Activated CD4-positive, alpha-beta memory T cell treated with anti-CD3 and anti-CD28 coated beads for 36 hours (primary cell): ENCODE measurements around the gene M1AP. TPM values are rescaled to one million over a fixed set of nuclear protein-coding genes. Genes with fewer than 3 reads are reported as not detected.

Source experiments
- CTCF ChIA-PET: fragments of 350-600 bp; sonication (Branson Sonifier 250); formaldehyde crosslinking; loops from one replicate; lab custom pipeline; 2021; ENCODE audit warnings: antibody characterized with exemption, inconsistent platforms; lab: Charles Lee
- POLR2A ChIA-PET: fragments of 350-600 bp; sonication (Branson Sonifier 250); formaldehyde crosslinking; loops from one replicate; lab custom pipeline; 2021; ENCODE audit warnings: antibody characterized with exemption; lab: Charles Lee
- DNase-seq: peaks from one replicate; pipeline ENCODE4 v3.0.0-alpha.2; 2020
- H3K27ac Mint-ChIP-seq: one replicate; pipeline ENCODE4 v1.8.0; 2021; ENCODE audit warnings: mixed read lengths
- H3K27me3 Mint-ChIP-seq: one replicate; pipeline ENCODE4 v1.8.0; 2021; ENCODE audit warnings: mixed read lengths
- H3K36me3 Mint-ChIP-seq: one replicate; pipeline ENCODE4 v1.8.0; 2021; ENCODE audit warnings: mixed read lengths
- H3K4me1 Mint-ChIP-seq: one replicate; pipeline ENCODE4 v1.8.0; 2021; ENCODE audit warnings: low read depth, mixed read lengths
- H3K4me3 Mint-ChIP-seq: one replicate; pipeline ENCODE4 v1.8.0; 2021; ENCODE audit warnings: mild to moderate bottlenecking, mixed read lengths
- H3K9me3 Mint-ChIP-seq: one replicate; pipeline ENCODE4 v1.8.0; 2021; ENCODE audit warnings: mixed read lengths
- intact Hi-C: fragments of 100-400 bp; cut with micrococcal nuclease; formaldehyde crosslinking; loops from one replicate; pipeline ENCODE4 v1.15.1; 2023
- total RNA-seq, 2 experiments: library from RNA; stranded (reverse); gene quantifications; one replicate each; pipeline ENCODE4 v1.2.3, GENCODE V29; 2021

Gene M1AP
- total RNA-seq, 2 experiments from 2014 or later: not detected

DNA sequence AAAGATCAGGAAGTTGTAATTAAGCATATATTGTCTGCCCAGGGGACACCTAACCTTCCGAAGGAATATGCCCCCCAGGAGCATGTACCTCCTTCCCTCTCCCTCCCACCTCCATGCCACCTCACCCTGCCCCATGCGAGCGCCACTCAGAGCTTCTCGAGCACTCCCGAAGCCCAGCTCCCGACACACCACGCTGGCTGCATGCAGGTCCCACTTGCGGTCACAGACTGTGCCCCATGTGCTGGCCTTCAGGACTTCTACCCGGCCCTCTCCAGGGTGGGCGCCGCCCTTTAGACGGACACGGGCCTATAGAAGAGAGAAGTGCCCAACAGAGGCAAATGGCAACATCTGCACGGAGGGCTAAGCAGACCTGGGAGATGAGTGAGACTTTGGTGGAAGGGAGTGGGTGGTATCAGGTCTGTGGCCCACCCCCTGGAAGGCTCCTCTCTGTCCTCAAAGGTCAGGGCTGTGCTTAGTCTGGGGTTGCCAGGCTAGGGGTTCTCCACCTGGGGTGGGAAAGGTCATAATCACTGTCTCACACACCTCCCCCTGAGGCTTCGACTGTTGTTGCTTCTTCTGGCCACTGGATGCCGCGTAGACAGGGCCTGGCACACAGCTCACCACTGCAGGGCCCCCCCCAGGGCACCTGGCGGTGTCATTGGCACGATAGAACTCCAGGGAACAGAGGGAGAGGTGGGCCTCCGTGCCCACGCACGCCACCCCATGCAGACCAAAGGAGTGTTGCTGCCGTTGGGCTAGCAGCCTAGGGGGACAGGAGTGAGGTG, 111.8 kb downstream of the M1AP start:
- Mint-ChIP-seq H3K4me3 (no peak overlapping the region), H3K27me3 (peaks cover 18% of the 10 kb centered on the region), H3K27ac (no peak overlapping the region), H3K4me1 (peaks cover 11% of the 10 kb centered on the region), H3K9me3 (no peaks in the 10 kb centered on the region), H3K36me3 (peaks cover 21% of the 10 kb centered on the region)
- ChIA-PET POLR2A (no interaction called here), CTCF (no interaction called here)
- DNase-seq: no peak
- intact Hi-C loops: no loop called here

DNA sequence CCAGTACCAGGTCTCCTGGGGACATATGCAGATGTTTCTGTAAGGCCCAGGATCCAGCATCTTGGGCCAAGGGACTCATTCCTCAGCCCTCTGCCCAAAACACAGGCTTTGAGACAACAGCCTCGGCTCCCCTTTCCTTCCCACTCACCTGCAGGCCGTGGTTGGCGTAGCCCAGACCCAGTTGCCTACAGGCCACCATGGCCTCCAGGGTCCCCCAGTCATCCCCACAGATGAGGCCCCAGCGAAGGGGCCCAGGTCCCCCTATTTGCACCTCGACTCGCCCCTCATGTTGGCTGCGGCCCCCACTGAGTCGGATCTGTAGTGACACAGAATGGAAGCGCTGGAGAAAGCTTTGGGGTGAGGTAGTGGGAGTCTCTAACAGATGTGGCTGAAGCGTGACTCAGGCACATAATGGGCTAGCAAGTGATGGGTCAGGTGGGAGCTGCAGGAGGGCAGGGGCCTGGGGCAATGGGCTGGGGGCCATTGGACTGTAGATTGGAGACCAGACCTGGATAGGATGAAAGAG, 112.6 kb downstream of the M1AP start:
- H3K9me3 Mint-ChIP-seq: no peaks in the 10 kb centered on the region
- H3K4me1 Mint-ChIP-seq: peaks cover 19% of the 10 kb centered on the region
- intact Hi-C loops: no loop called here
- H3K27me3 Mint-ChIP-seq: peaks cover 15% of the 10 kb centered on the region
- DNase-seq: no peak
- H3K4me3 Mint-ChIP-seq: no peak overlapping the region
- ChIA-PET CTCF (no interaction called here), POLR2A (no interaction called here)
- peaks cover 28% of the 10 kb centered on the region for H3K36me3 Mint-ChIP-seq
- no peak overlapping the region for H3K27ac Mint-ChIP-seq

DNA sequence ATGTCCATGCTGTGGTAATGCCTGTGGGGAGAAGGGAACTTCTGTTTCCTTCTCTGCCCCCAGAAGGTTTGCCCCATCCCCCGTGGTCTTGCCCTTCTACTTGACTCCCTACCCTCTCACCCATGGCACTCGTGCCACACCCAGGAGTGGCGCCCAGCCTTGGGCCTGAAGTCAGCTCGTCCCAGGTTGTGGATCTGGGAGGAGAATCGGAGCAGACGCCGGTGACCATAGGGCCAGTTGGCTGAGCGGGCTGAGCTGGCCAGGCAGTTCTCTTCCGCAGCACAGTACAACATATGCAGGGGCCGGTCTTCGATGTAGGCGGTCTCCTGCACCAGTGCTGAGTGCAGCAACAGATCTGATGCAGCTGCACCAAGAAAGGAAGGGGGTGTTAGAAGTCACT, 113.7 kb downstream of the M1AP start:
- DNase-seq: no peak
- ChIA-PET POLR2A (no interaction called here), CTCF (no interaction called here)
- Mint-ChIP-seq H3K4me3 (no peak overlapping the region), H3K27ac (no peak overlapping the region), H3K9me3 (no peaks in the 10 kb centered on the region), H3K36me3 (peaks cover 30% of the 10 kb centered on the region), H3K4me1 (peaks cover 20% of the 10 kb centered on the region), H3K27me3 (peaks cover 15% of the 10 kb centered on the region)
- intact Hi-C loops: loop anchor here (5.0 kb wide), 2 partner anchors 37 to 38 kb away; partner anchors contain the start of gene LBX2

DNA sequence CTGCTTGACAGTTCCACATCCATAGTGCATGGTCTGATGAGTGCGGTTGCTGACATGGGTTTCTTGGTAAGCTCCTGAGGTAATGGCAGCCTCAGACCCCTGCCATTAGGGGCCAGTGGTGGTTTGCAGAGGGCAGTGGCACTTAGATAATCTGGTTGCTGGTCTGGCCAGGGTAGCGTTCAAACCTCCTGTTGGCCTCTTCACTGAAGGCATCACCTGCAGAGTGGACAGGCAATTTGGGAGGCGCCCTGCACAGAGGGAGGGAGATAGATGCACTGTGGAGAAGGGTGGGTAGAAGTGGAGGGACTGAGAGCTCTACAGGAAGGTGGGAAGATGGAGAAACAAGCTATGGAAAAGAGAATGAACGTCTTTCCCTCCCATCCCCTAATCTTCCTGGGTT, 114.7 kb downstream of the M1AP start:
- ChIA-PET CTCF (interaction anchor here (1.1 to 1.8 kb wide), 3 partner anchors 11 to 284 kb away, joined by 3 to 9 read pairs (median 7); no protein-coding TSS in a partner anchor), POLR2A (no interaction called here)
- Mint-ChIP-seq H3K36me3 (peaks cover 34% of the 10 kb centered on the region), H3K27ac (no peak overlapping the region), H3K4me1 (peaks cover 25% of the 10 kb centered on the region), H3K27me3 (peaks cover 8% of the 10 kb centered on the region), H3K4me3 (no peak overlapping the region), H3K9me3 (no peaks in the 10 kb centered on the region)
- no peak for DNase-seq
- intact Hi-C loops: loop anchor here (5.0 kb wide), 2 partner anchors 36 to 39 kb away; partner anchors contain the start of gene LBX2

DNA sequence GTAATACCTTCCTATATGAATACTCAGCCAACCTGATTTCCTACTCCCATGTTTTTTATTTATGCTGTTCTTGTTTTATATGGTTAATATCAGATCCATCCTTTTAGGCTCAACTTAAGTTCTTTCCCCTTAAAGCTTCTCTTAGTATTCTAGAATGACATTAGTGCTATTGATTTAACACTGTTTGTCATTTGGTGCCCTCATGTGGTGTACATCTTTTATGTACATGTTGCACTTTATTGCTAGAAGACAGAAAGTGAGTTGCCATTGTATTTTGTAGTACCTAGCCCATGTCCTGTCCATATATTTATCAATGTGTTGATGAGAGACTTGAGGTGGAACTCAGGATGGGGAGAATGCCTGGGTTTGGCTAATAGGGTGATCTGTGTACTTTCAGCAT, 115.9 kb downstream of the M1AP start:
- Mint-ChIP-seq H3K27me3 (no peaks in the 10 kb centered on the region), H3K36me3 (peaks cover 46% of the 10 kb centered on the region), H3K4me1 (peaks cover 37% of the 10 kb centered on the region), H3K9me3 (no peaks in the 10 kb centered on the region), H3K27ac (peak overlapping the region; percentile 11), H3K4me3 (peak overlapping the region; percentile 5)
- ChIA-PET CTCF (interaction anchor here (0.8 to 5.3 kb wide), 12 partner anchors 12 to 282 kb away, joined by 3 to 66 read pairs (median 7); partner anchors contain the start of genes CCDC142, MOGS, TLX2 and TTC31), POLR2A (interaction anchor here (0.9 to 4.4 kb wide), 4 partner anchors 13 to 74 kb away, joined by 3 to 31 read pairs (median 9); partner anchors contain the start of genes CCDC142, TTC31 and WBP1)
- intact Hi-C loops: loop anchor here (1.0 to 5.0 kb wide), 3 partner anchors 35 to 282 kb away; partner anchors contain the start of gene LBX2
- DNase-seq: no peak

DNA sequence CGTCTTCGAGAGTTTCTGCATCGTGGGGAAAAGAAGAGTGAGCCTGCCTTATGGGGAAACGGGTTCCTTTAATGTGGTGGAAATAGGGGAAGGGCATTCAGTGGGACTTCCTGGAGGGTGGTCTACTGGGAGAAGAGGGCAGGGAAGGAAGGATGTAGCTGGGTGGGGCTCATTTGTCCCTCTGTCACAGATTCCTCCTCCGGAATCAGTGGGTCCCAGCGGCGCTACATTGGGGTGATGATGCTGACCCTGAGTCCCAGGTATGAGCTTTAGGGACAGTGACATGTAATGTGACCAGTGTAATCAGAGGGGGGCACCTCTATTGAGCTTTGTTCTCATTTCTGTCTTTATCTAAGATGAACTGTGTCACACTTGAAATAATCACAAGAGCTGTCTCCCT, 116.5 kb downstream of the M1AP start:
- H3K4me1 Mint-ChIP-seq: peaks cover 37% of the 10 kb centered on the region
- POLR2A ChIA-PET: interaction anchor here (0.9 to 4.4 kb wide), 6 partner anchors 14 to 73 kb away, joined by 3 to 31 read pairs (median 4); partner anchors contain the start of genes CCDC142, DOK1, TTC31 and WBP1
- intact Hi-C loops: loop anchor here (1.0 to 5.0 kb wide), 3 partner anchors 34 to 281 kb away; partner anchors contain the start of gene LBX2
- H3K27ac Mint-ChIP-seq: peak overlapping the region; percentile 91
- H3K9me3 Mint-ChIP-seq: no peaks in the 10 kb centered on the region
- peaks cover 51% of the 10 kb centered on the region for H3K36me3 Mint-ChIP-seq
- DNase-seq: no peak
- H3K4me3 Mint-ChIP-seq: peak overlapping the region; percentile 98
- CTCF ChIA-PET: interaction anchor here (0.8 to 5.3 kb wide), 12 partner anchors 13 to 282 kb away, joined by 3 to 66 read pairs (median 7); partner anchors contain the start of genes CCDC142, MOGS, TLX2 and TTC31
- H3K27me3 Mint-ChIP-seq: no peaks in the 10 kb centered on the region

DNA sequence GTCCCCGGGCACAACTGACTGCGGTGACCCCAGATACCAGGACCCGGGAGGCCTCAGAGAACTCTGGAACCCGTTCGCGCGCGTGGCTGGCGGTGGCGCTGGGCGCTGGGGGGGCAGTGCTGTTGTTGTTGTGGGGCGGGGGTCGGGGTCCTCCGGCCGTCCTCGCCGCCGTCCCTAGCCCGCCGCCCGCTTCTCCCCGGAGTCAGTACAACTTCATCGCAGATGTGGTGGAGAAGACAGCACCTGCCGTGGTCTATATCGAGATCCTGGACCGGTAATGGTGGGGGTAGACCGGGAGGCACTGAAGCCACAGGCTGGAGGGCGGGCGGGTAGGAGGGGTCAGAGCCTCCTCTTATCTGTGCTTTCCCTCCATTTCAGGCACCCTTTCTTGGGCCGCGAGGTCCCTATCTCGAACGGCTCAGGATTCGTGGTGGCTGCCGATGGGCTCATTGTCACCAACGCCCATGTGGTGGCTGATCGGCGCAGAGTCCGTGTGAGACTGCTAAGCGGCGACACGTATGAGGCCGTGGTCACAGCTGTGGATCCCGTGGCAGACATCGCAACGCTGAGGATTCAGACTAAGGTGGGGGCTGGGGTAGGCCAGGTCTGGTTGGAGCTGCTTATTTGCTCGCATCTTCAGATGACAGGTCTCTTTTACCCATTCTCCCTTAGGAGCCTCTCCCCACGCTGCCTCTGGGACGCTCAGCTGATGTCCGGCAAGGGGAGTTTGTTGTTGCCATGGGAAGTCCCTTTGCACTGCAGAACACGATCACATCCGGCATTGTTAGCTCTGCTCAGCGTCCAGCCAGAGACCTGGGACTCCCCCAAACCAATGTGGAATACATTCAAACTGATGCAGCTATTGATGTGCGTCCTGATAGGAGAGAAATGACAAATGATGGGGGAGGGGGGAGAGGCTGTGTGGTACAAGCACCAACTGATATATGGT, 117.6 kb downstream of the M1AP start:
- H3K27ac Mint-ChIP-seq: peak overlapping the region; percentile 91
- CTCF ChIA-PET: interaction anchor here (1.4 to 5.3 kb wide), 6 partner anchors 21 to 73 kb away, joined by 3 to 66 read pairs (median 14); partner anchors contain the start of genes CCDC142, MOGS, TTC31 and WBP1
- POLR2A ChIA-PET: interaction anchor here (0.8 to 4.4 kb wide), 9 partner anchors 21 to 75 kb away, joined by 4 to 31 read pairs (median 5); partner anchors contain the start of genes CCDC142, DOK1, INO80B and MRPL53
- H3K4me3 Mint-ChIP-seq: peak overlapping the region; percentile 98
- H3K27me3 Mint-ChIP-seq: no peaks in the 10 kb centered on the region
- peaks cover 39% of the 10 kb centered on the region for H3K4me1 Mint-ChIP-seq
- peak; percentile 80 for DNase-seq
- intact Hi-C loops: loop anchor here (5.0 kb wide), 2 partner anchors 33 to 42 kb away; partner anchors contain the start of gene LBX2
- no peaks in the 10 kb centered on the region for H3K9me3 Mint-ChIP-seq
- peaks cover 58% of the 10 kb centered on the region for H3K36me3 Mint-ChIP-seq

DNA sequence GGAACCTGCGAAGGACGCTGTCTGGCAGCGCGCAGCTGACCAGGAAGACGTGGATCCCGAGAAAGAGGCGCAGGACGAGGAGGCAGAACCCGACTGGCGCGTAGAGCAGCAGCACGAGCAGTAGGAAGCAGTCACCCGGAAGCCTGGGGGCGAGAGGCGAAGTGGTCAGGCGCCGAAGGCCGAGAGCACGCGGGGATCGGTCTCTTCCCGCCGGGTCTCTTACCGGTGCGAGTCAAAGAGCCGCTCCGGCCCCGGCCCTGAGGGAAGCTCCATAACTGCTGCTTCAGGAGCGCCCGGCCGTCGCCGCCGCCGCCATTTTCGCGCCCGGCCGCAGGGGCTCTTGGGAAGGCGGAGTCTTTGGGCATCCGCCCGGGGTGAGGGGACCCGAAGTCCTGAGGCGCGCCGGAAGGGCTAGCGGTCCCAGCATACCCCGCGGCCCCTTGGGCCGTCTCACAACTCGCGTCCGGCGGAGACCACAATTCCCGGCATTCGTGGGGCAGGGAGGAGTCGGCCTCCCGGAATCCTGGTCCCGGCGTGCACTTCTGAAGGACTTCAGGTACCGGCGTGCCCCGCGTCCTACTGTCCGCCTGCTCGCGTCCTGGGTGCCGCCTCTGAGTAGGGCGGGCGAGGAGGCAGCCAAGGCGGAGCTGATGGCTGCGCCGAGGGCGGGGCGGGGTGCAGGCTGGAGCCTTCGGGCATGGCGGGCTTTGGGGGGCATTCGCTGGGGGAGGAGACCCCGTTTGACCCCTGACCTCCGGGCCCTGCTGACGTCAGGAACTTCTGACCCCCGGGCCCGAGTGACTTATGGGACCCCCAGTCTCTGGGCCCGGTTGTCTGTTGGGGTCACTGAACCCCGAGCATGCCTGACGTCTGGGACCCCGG, 118.5 kb downstream of the M1AP start, which contains the start of the genes AUP1 and HTRA2:
TSS of gene AUP1 (minus strand) at position 350 of the 882 bp plus-strand sequence. CDS start at position 273, 77 bp downstream.
TSS of gene HTRA2 (plus strand) at position 577 of the 882 bp plus-strand sequence. CDS start at position 651, 74 bp downstream.
- H3K27me3 Mint-ChIP-seq: no peaks in the 10 kb centered on the region
- ChIA-PET POLR2A (interaction anchor here (0.6 to 4.4 kb wide), 12 partner anchors 9 to 124 kb away, joined by 3 to 31 read pairs (median 4); partner anchors contain the start of genes CCDC142, INO80B, MRPL53 and PCGF1), CTCF (interaction anchor here (0.8 to 5.3 kb wide), 6 partner anchors 20 to 75 kb away, joined by 3 to 66 read pairs (median 14); partner anchors contain the start of genes CCDC142, INO80B, TTC31 and WBP1)
- peaks cover 39% of the 10 kb centered on the region for H3K4me1 Mint-ChIP-seq
- no peaks in the 10 kb centered on the region for H3K9me3 Mint-ChIP-seq
- H3K27ac Mint-ChIP-seq: peak within 1 kb of the TSS; percentile 91
- intact Hi-C loops: loop anchor here (1.0 to 5.0 kb wide), 10 partner anchors 22 to 125 kb away; partner anchors contain the start of genes DOK1, LBX2, MRPL53 and PCGF1
- peak; percentile 97 for DNase-seq
- H3K4me3 Mint-ChIP-seq: peak within 1 kb of the TSS; percentile 98
- H3K36me3 Mint-ChIP-seq: peaks cover 58% of the 10 kb centered on the region

DNA sequence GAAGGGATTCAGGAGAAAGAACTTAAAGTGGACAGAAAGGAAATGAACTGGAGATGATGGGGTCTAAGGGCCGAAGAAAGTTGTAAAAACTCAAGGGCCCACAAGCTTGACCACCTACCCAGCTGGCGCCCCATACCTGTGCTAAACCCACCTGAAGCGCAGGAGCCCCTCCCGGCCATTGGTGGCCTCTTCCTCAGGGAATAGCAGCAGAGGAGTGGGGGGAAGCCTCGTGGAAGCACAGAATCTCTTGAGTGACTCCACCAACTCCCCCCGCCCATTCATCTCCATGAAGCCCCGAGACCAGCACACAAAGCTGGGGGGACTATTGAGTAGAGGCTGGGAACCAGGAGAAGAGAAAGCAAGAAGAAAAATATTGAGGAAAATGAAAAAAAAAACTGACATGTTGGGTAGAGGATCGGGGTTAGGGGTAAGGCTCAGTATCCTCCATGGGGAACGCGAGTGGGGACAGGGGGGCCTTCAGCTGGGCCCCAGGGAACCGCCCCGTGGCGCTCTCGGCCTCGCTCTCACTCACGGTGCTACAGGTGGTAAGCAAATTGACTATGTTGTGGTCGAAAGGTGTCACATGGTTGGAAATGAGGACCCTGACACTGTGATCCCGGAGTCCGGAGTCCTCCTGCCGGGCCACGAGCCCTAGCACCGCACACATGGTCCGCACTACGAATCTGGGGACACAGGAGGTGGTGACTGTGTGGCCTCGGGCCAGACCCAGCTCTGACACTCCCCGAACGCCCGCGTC, 119.4 kb downstream of the M1AP start:
- peak overlapping the region; percentile 91 for H3K27ac Mint-ChIP-seq
- intact Hi-C loops: loop anchor here (1.0 to 2.0 kb wide), 8 partner anchors 21 to 126 kb away; partner anchors contain the start of genes DOK1, MRPL53, PCGF1 and SEMA4F
- H3K27me3 Mint-ChIP-seq: no peaks in the 10 kb centered on the region
- no peaks in the 10 kb centered on the region for H3K9me3 Mint-ChIP-seq
- POLR2A ChIA-PET: interaction anchor here (0.6 to 4.4 kb wide), 12 partner anchors 8 to 125 kb away, joined by 3 to 31 read pairs (median 4); partner anchors contain the start of genes CCDC142, INO80B, PCGF1 and SEMA4F
- CTCF ChIA-PET: interaction anchor here (0.8 to 5.3 kb wide), 5 partner anchors 19 to 74 kb away, joined by 3 to 66 read pairs (median 8); partner anchors contain the start of genes CCDC142, INO80B and TTC31
- no peak for DNase-seq
- peaks cover 57% of the 10 kb centered on the region for H3K36me3 Mint-ChIP-seq
- peaks cover 39% of the 10 kb centered on the region for H3K4me1 Mint-ChIP-seq
- H3K4me3 Mint-ChIP-seq: peak overlapping the region; percentile 98
